ENCODE data around the gene PLCG2. TPM values are rescaled to one million over a fixed set of nuclear protein-coding genes. Genes with fewer than 3 reads are reported as not detected.
"Not testable (repeated sequence)": the region's sequence is repeated elsewhere in the genome, so short reads cannot be mapped to it uniquely, and the experiment has no call there.

PLCG2 gene
- total and polyA plus RNA-seq, 2 of the 8 experiments (the other 6 are each of a cell fraction or from before 2014, with no cell fraction given) = 6.1 to 6.9 TPM

DNA sequence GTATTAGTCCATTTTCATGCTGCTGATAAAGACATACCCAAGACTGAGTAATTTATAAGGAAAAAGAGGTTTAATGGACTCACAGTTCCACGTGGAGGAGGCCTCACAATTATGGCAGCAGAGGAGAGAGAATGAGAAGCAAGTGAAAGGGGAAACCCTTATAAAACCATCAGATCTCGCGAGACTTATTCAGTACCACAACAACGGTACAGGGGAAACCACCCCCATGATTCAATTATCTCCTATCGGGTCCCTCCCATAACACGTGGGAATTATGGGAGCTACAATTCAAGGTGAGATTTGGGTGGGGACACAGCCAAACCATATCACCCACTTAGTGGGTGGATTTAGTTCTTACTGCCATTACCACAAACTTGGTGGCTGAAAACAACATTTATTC lies 155.6 kb downstream of the PLCG2 start:
- H4K20me1 ChIP-seq (replicated peaks in 1 of 2; ENCODE audit: control insufficient read depth in 1 of 2, insufficient read depth in 2 of 2, low read length in 2 of 2); H2AK5ac ChIP-seq (ENCODE audit: low read depth, low read length); H3K79me2 ChIP-seq (ENCODE audit: control insufficient read depth in 1 of 2, insufficient read depth in 2 of 2, low read length in 2 of 2); H3K4me3 ChIP-seq (ENCODE audit: extremely low read depth in 1 of 4, insufficient read depth in 2 of 4, low read depth in 3 of 4, low read length in 4 of 4); H3K4ac ChIP-seq (replicated peaks; ENCODE audit: insufficient read length, low read depth, low read length); H2BK20ac ChIP-seq (ENCODE audit: low read length); FAIRE-seq; H3K36me3 ChIP-seq (ENCODE audit: control insufficient read depth in 2 of 4, insufficient read depth in 4 of 4, low read length in 3 of 4); H4K91ac ChIP-seq (replicated peaks; ENCODE audit: insufficient read length, low read length); H2BK5ac ChIP-seq (ENCODE audit: low read depth, low read length); H3K27ac ChIP-seq (ENCODE audit: low read depth, low read length); H3K79me1 ChIP-seq (ENCODE audit: low read depth, low read length); H2BK12ac ChIP-seq (ENCODE audit: low read depth, low read length); H2AFZ ChIP-seq (ENCODE audit: low read length); H3K4me2 ChIP-seq (ENCODE audit: insufficient read depth in 1 of 2, low read depth in 2 of 2, low read length in 2 of 2); H3K18ac ChIP-seq (ENCODE audit: extremely low read depth, low read length); H2BK120ac ChIP-seq (replicated peaks; ENCODE audit: low read depth, low read length); H4K8ac ChIP-seq (ENCODE audit: extremely low read depth, insufficient read depth, low read length); H4K5ac ChIP-seq (ENCODE audit: insufficient read length, low read depth, low read length); H3K56ac ChIP-seq (replicated peaks; ENCODE audit: insufficient read length, low read depth, low read length); H3K27me3 ChIP-seq (replicated peaks in 1 of 4; ENCODE audit: control insufficient read depth in 3 of 4, extremely low read depth in 1 of 4, insufficient read depth in 3 of 4, low read length in 3 of 4); H2BK15ac ChIP-seq (ENCODE audit: low read length); H3K23me2 ChIP-seq (ENCODE audit: low read depth, low read length); H3K9ac ChIP-seq (replicated peaks in 1 of 4; ENCODE audit: extremely low read depth in 1 of 4, low read depth in 3 of 4, low read length in 3 of 4); H3K23ac ChIP-seq (ENCODE audit: insufficient read length); H3K9me3 ChIP-seq (ENCODE audit: insufficient read depth in 2 of 2, low read depth in 1 of 2, low read length in 1 of 2); H3K14ac ChIP-seq (ENCODE audit: insufficient read length): not testable (repeated sequence)
- ChIA-PET POLR2A (ENCODE audit: partially characterized antibody) (interaction anchor here (1.2 kb wide), 1 partner anchor 8 kb away, joined by 3 read pairs; no protein-coding TSS in a partner anchor), CTCF (ENCODE audit: partially characterized antibody) (interaction anchor here (0.7 to 3.1 kb wide), 10 partner anchors 9 to 146 kb away, joined by 3 to 14 read pairs (median 3); no protein-coding TSS in a partner anchor)
- 92% methylated on average over 6 of the region's 6 CpGs; no CpG with 5 or more reads in 1 of the 2 experiments for WGBS, 2 experiments (ENCODE audit: extremely low coverage in 1 of 2, insufficient coverage in 1 of 2, insufficient read length in 1 of 2, insufficient replicate concordance in 2 of 2, low coverage in 1 of 2, low lambda C conversion rate in 2 of 2, missing lambda C conversion rate in 1 of 2)
- peaks cover 4 to 15% (median 12%) of the 10 kb centered on the region in 4 experiments for H3K4me1 ChIP-seq (replicated peaks in 1 of 4; ENCODE audit: control insufficient read depth in 3 of 4, insufficient read depth in 4 of 4, low read length in 3 of 4)
- DNase-seq (ENCODE audit: low read depth in 1 of 2, low spot score in 2 of 2) = peak in 1 of 2 experiments; percentile 19
